H1 (cell line): ENCODE data around the gene DCAF6. TPM values are rescaled to one million over a fixed set of nuclear protein-coding genes. Genes with fewer than 3 reads are reported as not detected.

ENCODE experiments used
- CTCF ChIA-PET: fragments of 300-600 bp; sonication (Branson Sonifier 250); formaldehyde crosslinking; loops from one replicate; lab custom pipeline; 2021; ENCODE audit not compliant: partially characterized antibody; lab: Charles Lee
- POLR2A ChIA-PET: fragments of 300-600 bp; sonication (Branson Sonifier 250); formaldehyde crosslinking; loops from one replicate; lab custom pipeline; 2021; ENCODE audit warnings: inconsistent platforms; ENCODE audit not compliant: partially characterized antibody; lab: Charles Lee
- DNase-seq, 2 experiments: peaks; one replicate each; pipeline versions ENCODE4 v3.0.0 to v3.0.0-alpha.2; 2010 to 2022; ENCODE audit warnings: low spot score in 2 of 2, low read depth in 1 of 2, mixed read lengths in 1 of 2
- FAIRE-seq: peaks from 2 replicates; lab custom pipeline; 2011; peaks lifted over from hg19 to GRCh38; lab: Jason Lieb, UNC
- H2AFZ ChIP-seq: 2 replicates; pipeline ENCODE4 v1.8.1; 2012; ENCODE audit warnings: low read length, inconsistent platforms
- H2AK5ac ChIP-seq: 2 replicates; pipeline ENCODE4 v1.6.1; 2013; ENCODE audit warnings: low read depth, low read length
- H2BK120ac ChIP-seq: replicated peaks from 2 replicates; pipeline ENCODE3; 2013; ENCODE audit warnings: low read depth, low read length, inconsistent platforms
- H2BK12ac ChIP-seq: 2 replicates; pipeline ENCODE4 v1.6.1; 2013; ENCODE audit warnings: low read depth, low read length
- H2BK15ac ChIP-seq: 2 replicates; pipeline ENCODE4 v1.6.1; 2013; ENCODE audit warnings: low read length
- H2BK20ac ChIP-seq: 2 replicates; pipeline ENCODE4 v1.6.1; 2013; ENCODE audit warnings: low read length
- H2BK5ac ChIP-seq: 2 replicates; pipeline ENCODE4 v1.6.1; 2013; ENCODE audit warnings: low read depth, low read length
- H3K14ac ChIP-seq: 2 replicates; pipeline ENCODE4 v1.6.1; 2013; ENCODE audit warnings: inconsistent platforms; ENCODE audit not compliant: insufficient read length
- H3K18ac ChIP-seq: 2 replicates; pipeline ENCODE4 v1.6.1; 2013; ENCODE audit warnings: low read length; ENCODE audit errors: extremely low read depth
- H3K23ac ChIP-seq: 2 replicates; pipeline ENCODE4 v1.6.1; 2013; ENCODE audit warnings: inconsistent platforms; ENCODE audit not compliant: insufficient read length
- H3K23me2 ChIP-seq: 2 replicates; pipeline ENCODE4 v1.6.1; 2013; ENCODE audit warnings: low read depth, low read length
- H3K27ac ChIP-seq: 2 replicates; pipeline ENCODE4 v1.6.1; 2011; ENCODE audit warnings: low read depth, low read length, inconsistent platforms
- H3K27me3 ChIP-seq, 4 experiments: replicated peaks in 1 of 4; 1 replicate in 1 of 4; 2 replicates in 3 of 4; pipeline versions ENCODE4 v1.6.1 to v1.8.1; 2011 to 2013; ENCODE audit warnings: low read length in 3 of 4, mild to moderate bottlenecking in 3 of 4, inconsistent platforms in 2 of 4, mixed read lengths in 2 of 4, moderate library complexity in 1 of 4; ENCODE audit not compliant: control insufficient read depth in 3 of 4, insufficient read depth in 3 of 4; ENCODE audit errors: extremely low read depth in 1 of 4
- H3K36me3 ChIP-seq, 4 experiments: 2 replicates each; pipeline versions ENCODE4 v1.6.1 to v1.8.1; 2011 to 2013; ENCODE audit warnings: mild to moderate bottlenecking in 4 of 4, low read length in 3 of 4, moderate library complexity in 2 of 4, control low read depth in 1 of 4, inconsistent platforms in 1 of 4; ENCODE audit not compliant: insufficient read depth in 4 of 4, control insufficient read depth in 2 of 4
- H3K4ac ChIP-seq: replicated peaks from 2 replicates; pipeline ENCODE3; 2013; ENCODE audit warnings: low read length, low read depth, mixed read lengths, inconsistent platforms; ENCODE audit not compliant: insufficient read length
- H3K4me1 ChIP-seq, 4 experiments: replicated peaks in 1 of 4; 1 replicate in 1 of 4; 2 replicates in 3 of 4; pipeline versions ENCODE4 v1.6.1 to v1.8.1; 2011 to 2013; ENCODE audit warnings: low read length in 3 of 4, inconsistent platforms in 2 of 4, mixed read lengths in 1 of 4; ENCODE audit not compliant: insufficient read depth in 4 of 4, control insufficient read depth in 3 of 4
- H3K4me2 ChIP-seq, 2 experiments: 2 replicates each; pipeline versions ENCODE4 v1.6.1 to v1.8.1; 2011 to 2013; ENCODE audit warnings: low read depth in 2 of 2, low read length in 2 of 2, control low read depth in 1 of 2, inconsistent platforms in 1 of 2, mild to moderate bottlenecking in 1 of 2; ENCODE audit not compliant: insufficient read depth in 1 of 2
- H3K4me3 ChIP-seq, 4 experiments: fragments of 200-600, 300-600 bp in 1 of 4; sonication (generic), shearing (Covaris generic), sonication (Bioruptor Twin) in 1 of 4; 2 replicates each; pipeline versions ENCODE4 v1.5.1 to v1.8.1; 2011 to 2016; ENCODE audit warnings: low read length in 4 of 4, low read depth in 3 of 4, control low read depth in 2 of 4, inconsistent platforms in 2 of 4, mild to moderate bottlenecking in 2 of 4, mixed read lengths in 1 of 4, moderate library complexity in 1 of 4; ENCODE audit not compliant: insufficient read depth in 2 of 4; ENCODE audit errors: extremely low read depth in 1 of 4
- H3K56ac ChIP-seq: replicated peaks from 2 replicates; pipeline ENCODE3; 2013; ENCODE audit warnings: low read depth, mild to moderate bottlenecking, mixed read lengths, low read length, inconsistent platforms; ENCODE audit not compliant: insufficient read length
- H3K79me1 ChIP-seq: 2 replicates; pipeline ENCODE4 v1.6.1; 2013; ENCODE audit warnings: low read depth, low read length, control low read depth
- H3K79me2 ChIP-seq, 2 experiments: 2 replicates each; pipeline versions ENCODE4 v1.6.1 to v1.8.1; 2012 to 2013; ENCODE audit warnings: low read length in 2 of 2, mild to moderate bottlenecking in 2 of 2, inconsistent platforms in 1 of 2; ENCODE audit not compliant: insufficient read depth in 2 of 2, control insufficient read depth in 1 of 2
- H3K9ac ChIP-seq, 4 experiments: replicated peaks in 1 of 4; 1 replicate in 1 of 4; 2 replicates in 3 of 4; pipeline versions ENCODE4 v1.6.1 to v1.8.1; 2011 to 2013; ENCODE audit warnings: low read depth in 3 of 4, low read length in 3 of 4, control low read depth in 2 of 4, mild to moderate bottlenecking in 2 of 4, moderate library complexity in 2 of 4, inconsistent platforms in 1 of 4; ENCODE audit errors: extremely low read depth in 1 of 4
- H3K9me3 ChIP-seq, 2 experiments: 2 replicates each; pipeline versions ENCODE4 v1.6.1 to v1.8.1; 2012 to 2013; ENCODE audit warnings: mild to moderate bottlenecking in 2 of 2, moderate library complexity in 2 of 2, control low read depth in 1 of 2, inconsistent platforms in 1 of 2, low read depth in 1 of 2, low read length in 1 of 2, mixed read lengths in 1 of 2; ENCODE audit not compliant: insufficient read depth in 2 of 2
- H4K20me1 ChIP-seq, 2 experiments: replicated peaks in 1 of 2; 2 replicates each; pipeline versions ENCODE3 to v1.8.1; 2011 to 2013; ENCODE audit warnings: inconsistent platforms in 2 of 2, low read length in 2 of 2, mild to moderate bottlenecking in 1 of 2; ENCODE audit not compliant: insufficient read depth in 2 of 2, control insufficient read depth in 1 of 2
- H4K5ac ChIP-seq: 2 replicates; pipeline ENCODE4 v1.6.1; 2013; ENCODE audit warnings: low read length, low read depth, mixed read lengths, inconsistent platforms; ENCODE audit not compliant: insufficient read length
- H4K8ac ChIP-seq: 2 replicates; pipeline ENCODE4 v1.8.0; 2013; ENCODE audit warnings: mild to moderate bottlenecking, moderate library complexity, low read length, inconsistent platforms; ENCODE audit not compliant: insufficient read depth; ENCODE audit errors: extremely low read depth
- H4K91ac ChIP-seq: replicated peaks from 2 replicates; pipeline ENCODE3; 2013; ENCODE audit warnings: low read length, mixed read lengths, inconsistent platforms; ENCODE audit not compliant: insufficient read length
- CBX5 ChIP-seq: fragments of 300-800, 300-1000 bp; sonication (generic); IDR thresholded peaks from 2 replicates; pipeline ENCODE4 v1.7.1; 2016; ENCODE audit warnings: antibody characterized with exemption, low read length, low read depth
- CTBP2 ChIP-seq: IDR thresholded peaks from 2 replicates; pipeline ENCODE4 v1.7.0; 2011; ENCODE audit warnings: borderline replicate concordance, mild to moderate bottlenecking, moderate library complexity, mixed read lengths, low read length; ENCODE audit not compliant: insufficient read depth, insufficient read length
- GABPA ChIP-seq: IDR thresholded peaks from 2 replicates; pipeline ENCODE4 v1.6.1; 2011; ENCODE audit warnings: mild to moderate bottlenecking, low read length, moderate library complexity, borderline replicate concordance; ENCODE audit not compliant: insufficient read depth
- GTF2F1 ChIP-seq: IDR thresholded peaks from 2 replicates; pipeline ENCODE4 v1.6.1; 2012; ENCODE audit warnings: low read depth, low read length, improper control_type of control experiment, borderline replicate concordance
- POLR2A ChIP-seq, 2 experiments: IDR thresholded peaks; 1 replicate in 1 of 2; 2 replicates in 1 of 2; pipeline ENCODE4 v1.6.1; 2011; ENCODE audit warnings: low read depth in 2 of 2, low read length in 2 of 2, mild to moderate bottlenecking in 2 of 2; ENCODE audit errors: control extremely low read depth in 1 of 2
- SAP30 ChIP-seq: fragments of 300-600 bp; sonication (generic); IDR thresholded peaks from 2 replicates; pipeline ENCODE4 v1.7.1; 2012; ENCODE audit warnings: low read length, moderate library complexity, mild to moderate bottlenecking, inconsistent platforms; ENCODE audit not compliant: insufficient read depth, insufficient replicate concordance
- TAF7 ChIP-seq: optimal IDR thresholded peaks from 2 replicates; pipeline ENCODE3; 2011; ENCODE audit warnings: low read depth, mild to moderate bottlenecking, inconsistent platforms, low read length, moderate library complexity, borderline replicate concordance
- YY1 ChIP-seq: IDR thresholded peaks from 2 replicates; pipeline ENCODE4 v1.6.1; 2011; ENCODE audit warnings: low read depth, mild to moderate bottlenecking, low read length
- ZNF274 ChIP-seq: IDR thresholded peaks from 2 replicates; pipeline ENCODE4 v1.7.0; 2012; ENCODE audit warnings: low read length, borderline replicate concordance; ENCODE audit errors: extremely low read depth
- WGBS, 2 experiments: shearing (Covaris generic) in 1 of 2; methylation state at CpG; one replicate each; pipeline versions ENCODE4 v1.1.6 to v1.1.7; 2013 to 2015; ENCODE audit warnings: low lambda C conversion rate in 2 of 2, mixed read lengths in 2 of 2, inconsistent platforms in 1 of 2, low coverage in 1 of 2, missing lambda C conversion rate in 1 of 2; ENCODE audit not compliant: insufficient replicate concordance in 2 of 2, insufficient coverage in 1 of 2, insufficient read length in 1 of 2; ENCODE audit errors: extremely low coverage in 1 of 2, missing lambda C conversion rate in 1 of 2; 5-methylcytosine and 5-hydroxymethylcytosine counted together
- polyA plus RNA-seq, 7 experiments: library from polyadenylated mRNA; depleted of rRNA in 3 of 7; stranded (reverse) in 5 of 7; unstranded in 2 of 7; fragments of >200 nt in 5 of 7; fragments of 200-250 nt in 2 of 7; gene quantifications; 1 replicate in 5 of 7; 2 replicates in 1 of 7; 4 replicates in 1 of 7; pipeline versions ENCODE4 v1.2.1 to v1.2.3, GENCODE V29; 2011 to 2013; ENCODE audit warnings: missing spikeins in 2 of 7, mixed read lengths in 2 of 7
- total RNA-seq: library from RNA; stranded (reverse); fragmentation: NEBNext Ultra II Directional; extraction: Animal tissue kit (Norgen Biotek cat#: 25700); gene quantifications from 2 replicates; pipeline ENCODE4 v1.2.1, GENCODE V29; 2021
- TF ChIP-seq, protein P1 (sequence below): IDR thresholded peaks from 2 replicates; pipeline ENCODE4 v1.6.1; 2011; ENCODE audit warnings: low read length, improper control_type of control experiment
- TF ChIP-seq, protein P2 (sequence below): IDR thresholded peaks from 2 replicates; pipeline ENCODE4 v1.6.1; 2012; ENCODE audit warnings: low read length, inconsistent platforms

DCAF6 gene
- total and polyA plus RNA-seq, 2 of the 8 experiments (the other 6 are each of a cell fraction or from before 2014, with no cell fraction given) = 12.3 to 17.4 TPM

DNA sequence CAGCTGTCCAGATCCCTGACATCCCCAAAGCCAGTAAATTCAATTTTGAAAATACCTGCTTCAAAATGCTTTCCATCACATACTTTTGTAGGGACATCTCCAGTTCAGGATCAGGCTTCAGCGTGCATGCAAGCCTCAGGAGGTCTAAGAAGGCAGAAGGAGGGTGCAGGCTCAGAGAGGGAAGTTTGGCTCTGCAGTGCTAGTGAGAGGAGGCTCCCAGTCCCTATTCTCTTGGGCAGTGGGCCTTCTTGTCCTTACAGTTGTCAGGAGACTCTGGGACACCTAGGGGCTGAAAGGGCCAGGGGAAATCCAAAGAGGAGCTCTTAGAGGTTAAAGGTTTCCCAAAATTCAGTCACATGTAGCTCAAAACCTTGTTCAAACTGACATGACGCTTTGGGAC is 42.7 kb upstream of the DCAF6 start:
- Histone ChIP-seq H3K14ac (no peak overlapping the region), H2BK15ac (no peak overlapping the region), H3K56ac (no peak overlapping the region), H3K4me1 (no peaks in the 10 kb centered on the region), H3K23me2 (no peaks in the 10 kb centered on the region), H3K4me3 (no peak overlapping the region), H3K9me3 (no peaks in the 10 kb centered on the region; a peak in 1 of 4 replicates), H3K79me1 (no peaks in the 10 kb centered on the region), H3K18ac (no peak overlapping the region), H2BK5ac (no peak overlapping the region), H3K9ac (no peak overlapping the region), H3K23ac (no peak overlapping the region), H3K79me2 (no peaks in the 10 kb centered on the region), H2BK12ac (no peak overlapping the region), H3K27ac (no peak overlapping the region), H2AFZ (no peak overlapping the region), H4K8ac (no peak overlapping the region), H3K36me3 (no peaks in the 10 kb centered on the region), H2AK5ac (no peak overlapping the region), H2BK20ac (no peak overlapping the region), H3K4ac (no peak overlapping the region), H4K20me1 (no peaks in the 10 kb centered on the region), H4K5ac (no peak overlapping the region), H3K27me3 (no peaks in the 10 kb centered on the region), H3K4me2 (no peak overlapping the region), H2BK120ac (no peak overlapping the region), H4K91ac (no peak overlapping the region)
- FAIRE-seq (no peak), DNase-seq (no peak)
- ChIA-PET POLR2A (interaction anchor here (1.0 kb wide), 1 partner anchor 42 kb away, joined by 3 read pairs; no protein-coding TSS in a partner anchor), CTCF (interaction anchor here (0.7 to 1.6 kb wide), 4 partner anchors 11 to 191 kb away, joined by 3 to 5 read pairs (median 4); no protein-coding TSS in a partner anchor)
- 78% methylated on average over 2 of the region's 2 CpGs; no CpG with 5 or more reads in 1 of the 2 experiments for WGBS, 2 experiments
- TF ChIP-seq CBX5 (no peak), CTBP2 (no peak), GTF2F1 (no peak), ZNF274 (no peak), POLR2A (IDR thresholded peaks at IDR 0.05; ENCODE audit: control extremely low read depth in 1 of 2, low read depth in 2 of 2, low read length in 2 of 2) (no peak), TAF7 (no peak), GABPA (no peak), SAP30 (no peak), YY1 (no peak)
- TF ChIP-seq, protein P1, sequence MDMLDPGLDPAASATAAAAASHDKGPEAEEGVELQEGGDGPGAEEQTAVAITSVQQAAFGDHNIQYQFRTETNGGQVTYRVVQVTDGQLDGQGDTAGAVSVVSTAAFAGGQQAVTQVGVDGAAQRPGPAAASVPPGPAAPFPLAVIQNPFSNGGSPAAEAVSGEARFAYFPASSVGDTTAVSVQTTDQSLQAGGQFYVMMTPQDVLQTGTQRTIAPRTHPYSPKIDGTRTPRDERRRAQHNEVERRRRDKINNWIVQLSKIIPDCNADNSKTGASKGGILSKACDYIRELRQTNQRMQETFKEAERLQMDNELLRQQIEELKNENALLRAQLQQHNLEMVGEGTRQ = no peak
- TF ChIP-seq, protein P2, sequence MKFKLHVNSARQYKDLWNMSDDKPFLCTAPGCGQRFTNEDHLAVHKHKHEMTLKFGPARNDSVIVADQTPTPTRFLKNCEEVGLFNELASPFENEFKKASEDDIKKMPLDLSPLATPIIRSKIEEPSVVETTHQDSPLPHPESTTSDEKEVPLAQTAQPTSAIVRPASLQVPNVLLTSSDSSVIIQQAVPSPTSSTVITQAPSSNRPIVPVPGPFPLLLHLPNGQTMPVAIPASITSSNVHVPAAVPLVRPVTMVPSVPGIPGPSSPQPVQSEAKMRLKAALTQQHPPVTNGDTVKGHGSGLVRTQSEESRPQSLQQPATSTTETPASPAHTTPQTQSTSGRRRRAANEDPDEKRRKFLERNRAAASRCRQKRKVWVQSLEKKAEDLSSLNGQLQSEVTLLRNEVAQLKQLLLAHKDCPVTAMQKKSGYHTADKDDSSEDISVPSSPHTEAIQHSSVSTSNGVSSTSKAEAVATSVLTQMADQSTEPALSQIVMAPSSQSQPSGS = no peak
